Fibroblast of skin of left biceps (primary cell): Measurements from ENCODE around the gene TYK2.
A peak's percentile ranks its signal among the peaks of the same experiment; 100 is the strongest.
"Not testable (repeated sequence)": the region's sequence is repeated elsewhere in the genome, so short reads cannot be mapped to it uniquely, and the experiment has no call there.

Experiments used
- DNase-seq, 2 experiments: peaks; one replicate each; pipeline ENCODE4 v3.0.0-alpha.2; 2013; ENCODE audit warnings: low read depth in 2 of 2

TYK2 gene

GRCh38 chr19:10408511-10409283 is 28.3 kb upstream of the TYK2 start:
- DNase-seq, result no peak

DNA sequence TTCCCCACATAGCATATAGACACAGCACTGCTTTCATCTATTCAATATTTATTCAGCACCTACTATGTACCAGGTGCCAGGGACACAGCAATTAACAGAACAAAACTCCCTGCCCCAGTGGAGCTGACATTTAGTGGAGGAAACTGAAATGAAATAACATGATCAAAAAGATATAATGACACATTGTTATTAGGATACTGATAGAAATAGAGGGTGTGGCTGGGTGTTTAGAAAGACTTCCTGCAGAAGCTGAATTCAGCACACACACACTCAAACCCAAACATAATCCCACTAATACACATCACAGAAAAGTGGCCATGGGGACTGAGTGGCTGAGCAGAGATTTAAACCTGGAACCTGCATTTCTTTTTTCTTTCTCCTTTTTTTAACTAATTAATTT is 26.7 kb upstream of the TYK2 start:
- no peak for DNase-seq

DNA sequence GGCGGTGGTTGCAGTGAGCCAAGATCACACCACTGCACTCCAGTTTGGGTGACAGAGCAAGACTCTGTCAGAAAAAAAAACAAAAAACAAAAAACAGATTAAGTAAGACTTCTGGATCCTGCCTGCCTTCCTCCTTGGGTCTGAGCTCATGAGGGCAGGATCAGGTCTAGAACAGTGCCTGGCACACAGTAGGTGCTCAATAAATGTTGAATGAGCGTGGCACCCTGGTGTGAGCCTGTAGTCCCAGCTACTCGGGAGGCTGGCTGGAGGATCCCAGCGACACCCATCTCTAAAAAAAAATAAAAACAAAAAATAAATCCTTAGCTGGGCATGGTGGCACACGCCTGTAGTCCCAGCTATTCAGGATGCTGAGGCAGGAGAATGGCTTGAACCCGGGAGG is 25.8 kb upstream of the TYK2 start:
- DNase-seq, result no peak

GRCh38 chr19:10404888-10405820 is 24.8 kb upstream of the TYK2 start:
- DNase-seq, result no peak

GRCh38 chr19:10403137-10404021 is 23.0 kb upstream of the TYK2 start, which contains the start of gene CDC37:
TSS of gene CDC37 (minus strand) at chr19:10403542. CDS start at chr19:10403479, 63 bp downstream.
- DNase-seq, result peak; percentile 85 to 89

- DNase-seq, result no peak
These were observed 22.2 kb upstream of the TYK2 start for GRCh38 chr19:10402441-10403038.

GRCh38 chr19:10399878-10400277 is 19.5 kb upstream of the TYK2 start:
- no peak for DNase-seq

DNA sequence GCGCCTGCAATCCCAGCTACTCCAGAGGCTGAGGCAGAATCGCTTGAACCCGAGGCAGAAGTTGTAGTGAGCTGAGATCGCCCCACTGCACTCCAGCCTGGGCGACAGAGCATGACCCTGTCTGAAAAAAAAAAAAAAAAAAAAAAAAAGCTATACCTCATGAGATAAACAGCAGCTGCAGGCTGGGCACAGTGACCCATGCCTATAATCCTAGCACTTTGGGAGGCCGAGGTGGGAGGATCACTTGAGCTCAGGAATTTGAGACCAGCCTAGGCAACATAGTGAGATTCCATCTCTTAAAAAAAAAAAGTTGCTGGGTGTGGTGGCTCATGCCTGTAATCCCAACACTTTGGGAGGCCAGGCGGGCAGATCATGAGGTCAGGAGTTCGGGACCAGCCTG is 19.0 kb upstream of the TYK2 start:
- not testable (repeated sequence) for DNase-seq

DNA sequence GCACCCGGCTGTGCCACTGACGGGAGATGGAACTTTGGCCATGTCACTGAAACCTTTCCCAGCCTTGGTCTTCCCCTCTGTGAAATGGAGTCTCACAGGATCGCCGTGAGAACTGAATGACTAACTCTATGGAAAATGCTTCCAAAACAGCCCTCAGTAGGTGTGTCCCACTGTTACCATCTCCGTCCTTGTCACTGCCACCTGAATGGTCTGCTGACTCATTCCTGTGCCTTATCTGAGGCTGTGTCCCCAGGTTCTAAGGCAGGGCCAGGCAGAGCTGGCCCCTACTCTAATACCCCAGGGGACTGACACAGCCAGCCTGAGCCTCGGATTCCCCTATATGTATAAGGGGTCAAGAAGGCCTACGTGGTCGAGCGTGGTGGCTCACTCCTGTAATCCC is 18.4 kb upstream of the TYK2 start:
- no peak for DNase-seq

- DNase-seq, result no peak
These were observed 15.5 kb upstream of the TYK2 start for GRCh38 chr19:10395917-10396316.

DNA sequence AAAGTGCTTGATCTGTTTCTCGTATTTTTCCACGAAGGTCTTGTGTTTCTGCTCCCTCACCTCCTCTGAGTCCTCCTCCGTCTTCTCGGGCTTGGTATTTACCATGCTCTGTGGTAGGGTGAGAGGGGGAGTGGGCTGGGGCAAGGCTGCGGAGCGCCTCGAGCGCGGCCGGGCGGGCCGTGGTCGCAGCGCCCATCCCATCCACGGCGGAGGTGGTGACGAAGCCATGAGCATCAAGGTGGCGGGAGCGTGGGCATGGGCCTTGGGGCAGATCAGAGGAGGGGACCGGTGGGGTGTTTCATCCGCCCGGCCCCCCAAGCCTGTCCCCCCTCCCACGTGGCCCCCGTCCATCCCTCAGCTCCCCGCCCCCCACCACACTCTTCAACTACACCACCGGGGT is 15.1 kb upstream of the TYK2 start:
- DNase-seq, result no peak

DNA sequence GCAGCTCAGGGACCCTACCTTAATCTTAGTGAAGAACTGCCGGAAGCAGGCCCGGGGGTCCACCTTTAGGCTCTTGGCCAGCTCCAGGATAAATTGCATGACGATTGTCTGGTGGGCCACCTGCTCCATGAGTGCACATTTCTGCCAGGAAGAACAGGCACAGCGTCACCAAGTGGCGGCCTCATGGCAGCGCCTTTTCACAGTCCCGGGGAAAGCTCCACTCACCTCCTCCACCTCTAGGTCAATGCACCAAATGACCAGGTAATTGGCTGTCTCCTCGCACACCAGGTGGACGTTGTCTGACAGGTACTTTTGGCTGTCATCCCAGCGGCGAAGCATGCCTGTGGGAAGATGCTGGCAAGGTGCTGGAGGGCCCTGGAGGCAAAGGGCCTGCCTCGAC is 14.6 kb upstream of the TYK2 start:
- no peak for DNase-seq

GRCh38 chr19:10393137-10393536 is 12.8 kb upstream of the TYK2 start:
- DNase-seq, result no peak

- DNase-seq, result no peak
These were observed 11.7 kb upstream of the TYK2 start for GRCh38 chr19:10392120-10392519.

GRCh38 chr19:10390652-10391286 is 10.4 kb upstream of the TYK2 start:
- no peak for DNase-seq

- DNase-seq, result no peak
These were observed 9.5 kb upstream of the TYK2 start for GRCh38 chr19:10389863-10390262.

GRCh38 chr19:10388957-10389356 is 8.6 kb upstream of the TYK2 start:
- peak in 1 of 2 experiments; percentile 36 for DNase-seq

- no peak for DNase-seq
These were observed 4.2 kb upstream of the TYK2 start for GRCh38 chr19:10384580-10384979.

- not testable (repeated sequence) for DNase-seq
These were observed 2.8 kb upstream of the TYK2 start for GRCh38 chr19:10383223-10383499.

DNA sequence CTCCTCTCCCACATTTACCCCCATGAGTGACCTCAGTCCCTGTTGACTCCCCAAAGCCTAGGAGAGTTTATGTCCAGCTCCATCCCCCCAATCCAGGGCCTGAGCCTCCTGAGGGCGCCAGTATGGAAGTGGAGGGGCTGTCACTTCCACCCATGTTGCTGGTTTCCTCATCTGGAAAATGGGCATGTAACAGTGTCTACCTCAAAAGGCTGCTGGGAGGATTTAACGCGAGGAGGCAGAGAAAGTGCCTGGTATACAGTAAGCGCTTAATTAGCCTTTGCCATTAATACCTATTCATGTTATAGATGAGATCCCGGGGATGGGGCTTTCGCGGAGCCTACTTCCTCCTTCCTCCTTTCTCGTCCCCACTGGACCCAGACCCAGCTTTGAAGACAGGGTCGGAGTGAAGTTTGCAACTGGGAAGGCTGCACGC is 476 bp downstream of the TYK2 start:
- DNase-seq, result no peak

DNA sequence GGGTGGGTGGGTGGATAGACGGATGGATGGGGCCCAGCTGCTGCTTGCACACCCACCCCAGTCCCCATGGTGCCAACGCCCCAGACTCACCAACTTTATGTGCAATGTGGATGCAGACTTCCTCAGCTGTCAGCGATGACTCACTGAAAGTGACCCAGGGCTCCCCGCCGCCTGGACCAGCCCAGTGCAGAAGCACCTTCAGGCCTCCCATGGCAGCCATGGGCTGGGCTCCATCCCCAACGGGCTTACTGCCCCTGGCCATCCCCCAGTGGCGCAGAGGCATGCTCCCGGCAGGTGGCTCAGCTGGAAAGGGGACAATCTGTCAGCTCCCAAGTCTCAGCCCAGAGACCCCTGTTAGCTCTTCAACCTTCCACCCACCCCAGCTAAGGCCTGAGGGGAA is 2.2 kb downstream of the TYK2 start:
- DNase-seq, result no peak
